Stimulated activated naive CD8-positive, alpha-beta T cell treated with anti-CD3 and anti-CD28 coated beads, Interleukin-15, Interleukin-2, amounts not matched to agents 100 U/mL and 50 U/mL, for 24 hours (primary cell): ENCODE measurements around the gene IDNK.
A peak's percentile ranks its signal among the peaks of the same experiment; 100 is the strongest.
"Not testable (repeated sequence)": the region's sequence is repeated elsewhere in the genome, so short reads cannot be mapped to it uniquely, and the experiment has no call there.

Experiments used
- ATAC-seq: fragments of 150-1000 bp; cut with Tn5 transposase; one replicate; pipeline ENCODE4 v1.10.0; 2021
- DNase-seq: peaks from one replicate; pipeline ENCODE4 v3.0.0; 2021

IDNK gene

GRCh38 chr9:83622939-83623678 lies at the start of gene IDNK:
IDNK (plus strand) TSS chr9:83623143; CDS start chr9:83623172, 29 bp downstream.
- peak; percentile 87 for ATAC-seq

GRCh38 chr9:83574482-83574881 lies 48.5 kb upstream of the IDNK start:
- ATAC-seq (no peak), DNase-seq (no peak)

More at GRCh38 chr9:83622939-83623678, at the start of gene IDNK:
- peak; percentile 68 for DNase-seq

GRCh38 chr9:83582029-83582428 lies 40.9 kb upstream of the IDNK start:
- no peak for ATAC-seq

GRCh38 chr9:83583151-83584014 lies 39.6 kb upstream of the IDNK start:
- ATAC-seq (no peak), DNase-seq (peak; percentile 20)

More at GRCh38 chr9:83582029-83582428, 40.9 kb upstream of the IDNK start:
- DNase-seq = no peak

GRCh38 chr9:83584995-83585394 lies 37.9 kb upstream of the IDNK start:
- DNase-seq (no peak), ATAC-seq (no peak)

GRCh38 chr9:83588256-83588655 lies 34.7 kb upstream of the IDNK start:
- DNase-seq (no peak), ATAC-seq (peak; percentile 75)

GRCh38 chr9:83596899-83597504 lies 25.9 kb upstream of the IDNK start:
- DNase-seq = peak; percentile 59

GRCh38 chr9:83598487-83598886 lies 24.5 kb upstream of the IDNK start:
- DNase-seq (no peak), ATAC-seq (no peak)

More at GRCh38 chr9:83596899-83597504, 25.9 kb upstream of the IDNK start:
- ATAC-seq = no peak

- no peak for DNase-seq
- no peak for ATAC-seq
These were observed 23.9 kb upstream of the IDNK start for GRCh38 chr9:83599071-83599470.

- ATAC-seq (no peak), DNase-seq (no peak)
These were observed 21.5 kb upstream of the IDNK start for GRCh38 chr9:83601463-83601862.

GRCh38 chr9:83607620-83608019 lies 15.3 kb upstream of the IDNK start:
- not testable (repeated sequence) for ATAC-seq, DNase-seq

GRCh38 chr9:83613298-83613697 lies 9.6 kb upstream of the IDNK start:
- not testable (repeated sequence) for ATAC-seq, DNase-seq

GRCh38 chr9:83617299-83617698 lies 5.6 kb upstream of the IDNK start:
- DNase-seq (no peak), ATAC-seq (no peak)

GRCh38 chr9:83620841-83621636 lies 1.9 kb upstream of the IDNK start:
- peak; percentile 46 for DNase-seq
- no peak for ATAC-seq

GRCh38 chr9:83622433-83622938 lies 457 bp upstream of the IDNK start:
- peak; percentile 62 for ATAC-seq
- DNase-seq = peak; percentile 76

- ATAC-seq = peak; percentile 36
These were observed 735 bp downstream of the IDNK start for GRCh38 chr9:83623679-83624076.

GRCh38 chr9:83625178-83625577 lies 2.2 kb downstream of the IDNK start:
- ATAC-seq (no peak), DNase-seq (no peak)

More at GRCh38 chr9:83623679-83624076, 735 bp downstream of the IDNK start:
- DNase-seq = no peak

- DNase-seq (no peak), ATAC-seq (peak; percentile 19)
These were observed 5.6 kb downstream of the IDNK start for GRCh38 chr9:83628540-83628939.

- no peak for ATAC-seq
- DNase-seq = no peak
These were observed 6.6 kb downstream of the IDNK start for GRCh38 chr9:83629433-83630104.

- ATAC-seq (no peak), DNase-seq (no peak)
These were observed 8.1 kb downstream of the IDNK start for GRCh38 chr9:83630938-83631457.

- no peak for ATAC-seq
- no peak for DNase-seq
These were observed 10.3 kb downstream of the IDNK start for GRCh38 chr9:83633255-83633654.
